Naive thymus-derived CD8-positive, alpha-beta T cell (primary cell): ENCODE results near the gene CAMKK2. TPM values are rescaled to one million over a fixed set of nuclear protein-coding genes. Genes with fewer than 3 reads are reported as not detected.

Experiments
- ATAC-seq, 2 donors: fragments of 150-1000 bp; cut with Tn5 transposase in 1 of 2; sonication (Bioruptor Pico), chemical (Tn5 transposase) in 1 of 2; 1 replicate in 1 of 2; 2 replicates in 1 of 2; pipeline ENCODE4 v1.10.0; 2021; ENCODE audit warnings: mild to moderate bottlenecking in 2 of 2, moderate library complexity in 2 of 2
- POLR2A ChIA-PET: fragments of 350-600 bp; sonication (Branson Sonifier 250); formaldehyde crosslinking; loops from one replicate; lab custom pipeline; 2021; ENCODE audit warnings: antibody characterized with exemption; lab: Charles Lee
- DNase-seq, 10 donors: peaks; one replicate each; pipeline versions ENCODE4 v3.0.0 to v3.0.0-alpha.2; 2020 to 2022
- H3K27ac Mint-ChIP-seq, 10 donors: one replicate each; pipeline ENCODE4 v1.8.0; 2020 to 2022; ENCODE audit warnings: mild to moderate bottlenecking in 10 of 10, mixed read lengths in 10 of 10, moderate library complexity in 4 of 10, inconsistent platforms in 1 of 10
- H3K27me3 Mint-ChIP-seq, 5 donors: one replicate each; pipeline ENCODE4 v1.8.0; 2021 to 2022; ENCODE audit warnings: mixed read lengths in 5 of 5
- H3K36me3 Mint-ChIP-seq, 3 donors: one replicate each; pipeline ENCODE4 v1.8.0; 2020 to 2022; ENCODE audit warnings: mixed read lengths in 3 of 3, mild to moderate bottlenecking in 2 of 3, inconsistent platforms in 1 of 3
- H3K4me1 Mint-ChIP-seq, 4 donors: one replicate each; pipeline ENCODE4 v1.8.0; 2021 to 2022; ENCODE audit warnings: mixed read lengths in 4 of 4
- H3K4me3 Mint-ChIP-seq, 10 donors: one replicate each; pipeline ENCODE4 v1.8.0; 2020 to 2022; ENCODE audit warnings: mild to moderate bottlenecking in 10 of 10, mixed read lengths in 10 of 10, moderate library complexity in 6 of 10, inconsistent platforms in 1 of 10
- H3K9me3 Mint-ChIP-seq, 9 donors: one replicate each; pipeline ENCODE4 v1.8.0; 2020 to 2022; ENCODE audit warnings: mixed read lengths in 9 of 9, mild to moderate bottlenecking in 3 of 9, inconsistent platforms in 1 of 9, moderate library complexity in 1 of 9
- polyA plus RNA-seq, 3 donors: library from polyadenylated mRNA; unstranded; fragments of 300-500 nt; fragmentation: Illumina TruSeq; gene quantifications; one replicate each; pipeline ENCODE4 v1.2.3, GENCODE V29; 2021
- total RNA-seq, 8 experiments: library from RNA in 2 of 8; stranded (reverse) in 2 of 8; gene quantifications; one replicate each; pipeline ENCODE4 v1.2.3 and lab custom pipeline; 2021 to 2026

CAMKK2 gene
- total and polyA plus RNA-seq, 5 experiments from 2014 or later = 10.0 to 15.5 (median 14.1) TPM

GRCh38 chr12:121198949-121199348 lies 97.6 kb downstream of the CAMKK2 start:
- POLR2A ChIA-PET = interaction anchor here (0.6 kb wide), 1 partner anchor 10 kb away, joined by 7 read pairs; no protein-coding TSS in a partner anchor
- no peak for ATAC-seq
- Mint-ChIP-seq H3K9me3 (no peaks in the 10 kb centered on the region), H3K4me3 (no peak overlapping the region), H3K36me3 (no peaks in the 10 kb centered on the region), H3K27me3 (no peaks in the 10 kb centered on the region), H3K27ac (peak overlapping the region in 1 of 10 donors; percentile 52), H3K4me1 (peaks cover 0 to 12% (median 6%) of the 10 kb centered on the region in 4 donors)
- DNase-seq = no peak

- POLR2A ChIA-PET = no interaction called here
- H3K4me1 Mint-ChIP-seq = peaks cover 0 to 12% (median 6%) of the 10 kb centered on the region in 4 donors
- ATAC-seq = peak in 1 of 2 donors; percentile 42
- no peaks in the 10 kb centered on the region for H3K36me3 Mint-ChIP-seq
- peak in 1 of 10 donors; percentile 14 for DNase-seq
- peak overlapping the region in 4 of 10 donors; percentile 23 to 64 (median 36) for H3K4me3 Mint-ChIP-seq
- H3K27me3 Mint-ChIP-seq = no peaks in the 10 kb centered on the region
- peak overlapping the region in 4 of 10 donors; percentile 53 to 63 (median 58) for H3K27ac Mint-ChIP-seq
- no peaks in the 10 kb centered on the region for H3K9me3 Mint-ChIP-seq
These were observed 99.6 kb downstream of the CAMKK2 start for GRCh38 chr12:121196902-121197301.

GRCh38 chr12:121191151-121191550 lies 105.4 kb downstream of the CAMKK2 start:
- no peak overlapping the region for H3K4me3 Mint-ChIP-seq
- POLR2A ChIA-PET = no interaction called here
- peaks cover 0 to 4% (median 0%) of the 10 kb centered on the region in 4 donors for H3K4me1 Mint-ChIP-seq
- ATAC-seq (no peak), DNase-seq (no peak)
- no peaks in the 10 kb centered on the region for H3K36me3 Mint-ChIP-seq
- H3K9me3 Mint-ChIP-seq = no peaks in the 10 kb centered on the region
- H3K27me3 Mint-ChIP-seq = no peaks in the 10 kb centered on the region
- H3K27ac Mint-ChIP-seq = peak overlapping the region in 1 of 10 donors; percentile 53

- H3K4me3 Mint-ChIP-seq = no peak overlapping the region
- H3K9me3 Mint-ChIP-seq = no peaks in the 10 kb centered on the region
- no peaks in the 10 kb centered on the region for H3K36me3 Mint-ChIP-seq
- peak overlapping the region in 1 of 10 donors; percentile 53 for H3K27ac Mint-ChIP-seq
- H3K4me1 Mint-ChIP-seq = peaks cover 0 to 6% (median 0%) of the 10 kb centered on the region in 4 donors
- DNase-seq (no peak), ATAC-seq (no peak)
- POLR2A ChIA-PET = interaction anchor here (0.7 kb wide), 1 partner anchor 17 kb away, joined by 3 read pairs; no protein-coding TSS in a partner anchor
- no peaks in the 10 kb centered on the region for H3K27me3 Mint-ChIP-seq
These were observed 105.9 kb downstream of the CAMKK2 start for GRCh38 chr12:121190523-121191031.

GRCh38 chr12:121189619-121190155 lies 106.8 kb downstream of the CAMKK2 start:
- DNase-seq (no peak), ATAC-seq (no peak)
- Mint-ChIP-seq H3K4me3 (no peak overlapping the region), H3K27ac (peak overlapping the region in 1 of 10 donors; percentile 18), H3K9me3 (no peaks in the 10 kb centered on the region), H3K36me3 (peaks cover 0 to 5% (median 0%) of the 10 kb centered on the region in 3 donors), H3K4me1 (peaks cover 0 to 10% (median 0%) of the 10 kb centered on the region in 4 donors), H3K27me3 (no peaks in the 10 kb centered on the region)
- POLR2A ChIA-PET = interaction anchor here (0.6 to 0.7 kb wide), 2 partner anchors 18 to 1251 kb away, joined by 3 read pairs; no protein-coding TSS in a partner anchor

GRCh38 chr12:121189131-121189530 lies 107.4 kb downstream of the CAMKK2 start:
- H3K27ac Mint-ChIP-seq = no peak overlapping the region
- no peak for ATAC-seq
- H3K36me3 Mint-ChIP-seq = peaks cover 0 to 8% (median 0%) of the 10 kb centered on the region in 3 donors
- no peaks in the 10 kb centered on the region for H3K27me3 Mint-ChIP-seq
- no peak overlapping the region for H3K4me3 Mint-ChIP-seq
- peaks cover 0 to 10% (median 0%) of the 10 kb centered on the region in 4 donors for H3K4me1 Mint-ChIP-seq
- POLR2A ChIA-PET = interaction anchor here (0.6 kb wide), 1 partner anchor 1251 kb away, joined by 3 read pairs; no protein-coding TSS in a partner anchor
- DNase-seq = no peak
- H3K9me3 Mint-ChIP-seq = no peaks in the 10 kb centered on the region

GRCh38 chr12:121188227-121188626 lies 108.3 kb downstream of the CAMKK2 start:
- Mint-ChIP-seq H3K27ac (peak overlapping the region in 1 of 10 donors; percentile 5), H3K4me1 (peaks cover 0 to 10% (median 0%) of the 10 kb centered on the region in 4 donors), H3K4me3 (no peak overlapping the region), H3K9me3 (no peaks in the 10 kb centered on the region), H3K27me3 (no peaks in the 10 kb centered on the region), H3K36me3 (peaks cover 0 to 8% (median 0%) of the 10 kb centered on the region in 3 donors)
- ATAC-seq (no peak), DNase-seq (no peak)
- POLR2A ChIA-PET = no interaction called here

Other genes with a start within 250 kb of the CAMKK2 start
- gene P2RX7, start 163.8 kb downstream of the CAMKK2 start, total RNA-seq = 1 to 10 TPM; 4.3 to 4.5 TPM
- 1 to 10 TPM; 3.2 to 6.9 (median 6.6) TPM for gene P2RX7, start 163.8 kb downstream of the CAMKK2 start, polyA plus RNA-seq
- gene P2RX4, start 86.6 kb downstream of the CAMKK2 start, total RNA-seq = 10 to 100 TPM; 29.8 to 36.0 TPM
- gene P2RX4, start 86.6 kb downstream of the CAMKK2 start, polyA plus RNA-seq = 10 to 100 TPM; 27.8 to 33.8 (median 29.3) TPM
- gene ANAPC5, start 55.7 kb upstream of the CAMKK2 start, total RNA-seq = 100 to 1,000 TPM; 133 to 148 TPM
- 100 to 1,000 TPM in 2 of 3 donors, 10 to 100 TPM in 1; 91.2 to 150 (median 135) TPM for gene ANAPC5, start 55.7 kb upstream of the CAMKK2 start, polyA plus RNA-seq
- gene RNF34, start 103.4 kb upstream of the CAMKK2 start, total RNA-seq = 10 to 100 TPM; 74.8 to 77.1 TPM
- 10 to 100 TPM; 34.5 to 49.0 (median 36.2) TPM for gene RNF34, start 103.4 kb upstream of the CAMKK2 start, polyA plus RNA-seq